T-helper 1 cell treated with Interleukin-12 subunit alpha and Interleukin-12 subunit beta and Interleukin-4 antibody, amounts not matched to agents 30 ng/mL and 1 ng/mL, for 36 hours (primary cell): ENCODE measurements around the gene ATP6V1B1. TPM values are rescaled to one million over a fixed set of nuclear protein-coding genes. Genes with fewer than 3 reads are reported as not detected.

Experiments used
- intact Hi-C: fragments of 100-400 bp; cut with micrococcal nuclease; formaldehyde crosslinking; loops from one replicate; pipeline ENCODE4 v1.15.1; 2024
- total RNA-seq: library from RNA; stranded (reverse); gene quantifications from 2 replicates; pipeline ENCODE4 v1.2.3, GENCODE V29; 2022

ATP6V1B1 gene
- total RNA-seq, result not detected in 2 replicates

GRCh38 chr2:70935468-70936164, at the start of gene ATP6V1B1:
TSS of gene ATP6V1B1 (plus strand) at chr2:70935900. CDS start at chr2:70935955, 55 bp downstream.
- intact Hi-C loops, result no loop called here

- intact Hi-C loops, result loop anchor here (2.0 to 5.0 kb wide), 2 partner anchors 20 to 1261 kb away; partner anchors contain the start of gene CYP26B1
Measured at GRCh38 chr2:70886541-70886987, 49.1 kb upstream of the ATP6V1B1 start.

- intact Hi-C loops, result loop anchor here (1.0 to 5.0 kb wide), 3 partner anchors 10 to 1260 kb away; partner anchors contain the start of gene CYP26B1
Measured at GRCh38 chr2:70887208-70887549, 48.5 kb upstream of the ATP6V1B1 start.

- intact Hi-C loops, result loop anchor here (1.0 to 5.0 kb wide), 3 partner anchors 10 to 1260 kb away; partner anchors contain the start of gene CYP26B1
Measured at GRCh38 chr2:70887550-70888246, 48.0 kb upstream of the ATP6V1B1 start.

GRCh38 chr2:70888366-70888922, 47.3 kb upstream of the ATP6V1B1 start:
- intact Hi-C loops, result loop anchor here (5.0 kb wide), 1 partner anchor 1259 kb away; the partner anchor contains the start of gene CYP26B1

- intact Hi-C loops, result loop anchor here (5.0 kb wide), 1 partner anchor 1258 kb away; the partner anchor contains the start of gene CYP26B1
Measured at GRCh38 chr2:70888923-70889715, 46.6 kb upstream of the ATP6V1B1 start.

- intact Hi-C loops, result loop anchor here (5.0 kb wide), 1 partner anchor 1258 kb away; the partner anchor contains the start of gene CYP26B1
Measured at GRCh38 chr2:70889716-70890037, 46.0 kb upstream of the ATP6V1B1 start.

GRCh38 chr2:70890469-70891065, 45.1 kb upstream of the ATP6V1B1 start:
- intact Hi-C loops, result no loop called here

GRCh38 chr2:70891572-70892357, 43.9 kb upstream of the ATP6V1B1 start:
- intact Hi-C loops, result no loop called here

GRCh38 chr2:70892750-70893149, 43.0 kb upstream of the ATP6V1B1 start:
- intact Hi-C loops, result no loop called here

- intact Hi-C loops, result no loop called here
Measured at GRCh38 chr2:70893186-70893585, 42.5 kb upstream of the ATP6V1B1 start.

- intact Hi-C loops, result no loop called here
Measured at GRCh38 chr2:70894765-70895164, 40.9 kb upstream of the ATP6V1B1 start.

GRCh38 chr2:70895249-70895648, 40.5 kb upstream of the ATP6V1B1 start:
- intact Hi-C loops, result no loop called here

GRCh38 chr2:70895998-70896764, 39.5 kb upstream of the ATP6V1B1 start:
- intact Hi-C loops, result no loop called here

- intact Hi-C loops, result loop anchor here (1.0 kb wide), 1 partner anchor 9 kb away; no protein-coding TSS in a partner anchor
Measured at GRCh38 chr2:70896765-70897202, 38.9 kb upstream of the ATP6V1B1 start.

- intact Hi-C loops, result loop anchor here (1.0 kb wide), 1 partner anchor 10 kb away; no protein-coding TSS in a partner anchor
Measured at GRCh38 chr2:70897203-70897976, 38.3 kb upstream of the ATP6V1B1 start.

- intact Hi-C loops, result loop anchor here (1.0 kb wide), 1 partner anchor 11 kb away; no protein-coding TSS in a partner anchor
Measured at GRCh38 chr2:70897977-70898226, 37.8 kb upstream of the ATP6V1B1 start.
